Upper lobe of right lung (tissue), 1 donor: Measurements from ENCODE around the gene ZBTB1. TPM values are rescaled to one million over a fixed set of nuclear protein-coding genes. Genes with fewer than 3 reads are reported as not detected.
"Not testable (repeated sequence)": the region's sequence is repeated elsewhere in the genome, so short reads cannot be mapped to it uniquely, and the experiment has no call there.

Source experiments
- ATAC-seq: fragments of 200-7000 bp; cut with Tn5 transposase; one replicate; pipeline ENCODE4 v1.9.1; 2020; ENCODE audit warnings: mild to moderate bottlenecking, moderate library complexity
- DNase-seq: peaks from one replicate; pipeline ENCODE4 v3.0.0-alpha.2; 2020
- H3K27ac ChIP-seq: fragments of 200-600 bp; one replicate; pipeline ENCODE4 v1.8.0; 2022
- H3K27me3 ChIP-seq: fragments of 200-600 bp; one replicate; pipeline ENCODE4 v1.8.0; 2022; ENCODE audit warnings: mild to moderate bottlenecking
- H3K36me3 ChIP-seq: fragments of 200-600 bp; one replicate; pipeline ENCODE4 v1.8.0; 2022
- H3K4me1 ChIP-seq: fragments of 200-600 bp; one replicate; pipeline ENCODE4 v1.8.0; 2022
- H3K4me3 ChIP-seq: fragments of 200-600 bp; one replicate; pipeline ENCODE4 v1.8.0; 2022; ENCODE audit warnings: mild to moderate bottlenecking
- H3K9me3 ChIP-seq: fragments of 200-600 bp; one replicate; pipeline ENCODE4 v1.8.0; 2022
- CTCF ChIP-seq: fragments of 200-600 bp; IDR thresholded peaks from one replicate; pipeline ENCODE4 v1.8.0; 2022; ENCODE audit warnings: antibody characterized with exemption
- intact Hi-C: fragments of 100-400 bp; cut with DNase I; formaldehyde crosslinking; loops from one replicate; pipeline ENCODE4 v1.11.0; 2022
- total RNA-seq: library from RNA; stranded (reverse); fragmentation: NEBNext Ultra II Directional; extraction: Animal tissue kit (Norgen Biotek cat#: 25700); gene quantifications from one replicate; pipeline ENCODE4 v1.2.1, GENCODE V29; 2021
- donor health status: DM: no; HTN: yes; CAD: no; lungs with severe emphysema.

Gene ZBTB1
- total RNA-seq, 1 donor from 2014 or later, result 47.9 TPM

DNA sequence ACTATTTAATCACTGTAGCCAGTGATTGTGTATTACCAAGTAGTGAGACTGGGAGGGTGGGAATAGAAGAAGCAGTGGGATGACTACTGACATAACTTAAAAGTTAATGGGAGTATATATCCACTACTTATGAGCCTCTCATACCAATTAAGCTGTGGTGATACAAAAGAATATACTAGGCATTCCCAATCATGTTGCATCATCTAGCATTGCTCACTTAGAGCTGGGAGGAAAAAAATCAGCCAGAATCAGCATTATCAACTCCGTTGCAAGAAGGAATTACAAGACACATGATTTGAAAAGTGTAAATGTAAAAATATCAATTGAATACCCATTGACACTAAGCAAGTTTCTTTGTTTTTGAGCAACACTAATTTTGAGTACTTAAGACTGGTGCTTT lies 44.4 kb downstream of the ZBTB1 start:
- no peak overlapping the region for H3K4me3 ChIP-seq
- intact Hi-C loops, result no loop called here

GRCh38 chr14:64549791-64550620 lies 45.4 kb downstream of the ZBTB1 start, which contains the start of gene PPP1R36:
PPP1R36 (plus strand) TSS chr14:64549961; CDS start chr14:64549998, 37 bp downstream.
- Histone ChIP-seq H3K27me3 (no peaks in the 10 kb centered on the region), H3K4me3 (peak within 1 kb of the TSS; percentile 45), H3K9me3 (no peaks in the 10 kb centered on the region), H3K27ac (no peak within 1 kb of the TSS), H3K36me3 (no peaks in the 10 kb centered on the region), H3K4me1 (peaks cover 15% of the 10 kb centered on the region)
- ATAC-seq (peak; percentile 97), DNase-seq (peak; percentile 74)
- no peak for TF ChIP-seq CTCF
- intact Hi-C loops, result no loop called here

More for the DNA sequence above, 44.4 kb downstream of the ZBTB1 start:
- H3K4me1 ChIP-seq, result peaks cover 15% of the 10 kb centered on the region
- no peaks in the 10 kb centered on the region for H3K36me3 ChIP-seq
- no peaks in the 10 kb centered on the region for H3K9me3 ChIP-seq
- no peak for ATAC-seq
- no peak overlapping the region for H3K27ac ChIP-seq
- H3K27me3 ChIP-seq, result no peaks in the 10 kb centered on the region
- DNase-seq, result no peak
- no peak for TF ChIP-seq CTCF

- H3K9me3 ChIP-seq, result no peaks in the 10 kb centered on the region
- TF ChIP-seq CTCF, result no peak
- H3K27ac ChIP-seq, result no peak overlapping the region
- no peaks in the 10 kb centered on the region for H3K27me3 ChIP-seq
- no peaks in the 10 kb centered on the region for H3K36me3 ChIP-seq
- DNase-seq (no peak), ATAC-seq (no peak)
- H3K4me3 ChIP-seq, result no peak overlapping the region
- intact Hi-C loops, result no loop called here
- H3K4me1 ChIP-seq, result peaks cover 15% of the 10 kb centered on the region
These were observed 46.2 kb downstream of the ZBTB1 start for GRCh38 chr14:64550621-64551333.

DNA sequence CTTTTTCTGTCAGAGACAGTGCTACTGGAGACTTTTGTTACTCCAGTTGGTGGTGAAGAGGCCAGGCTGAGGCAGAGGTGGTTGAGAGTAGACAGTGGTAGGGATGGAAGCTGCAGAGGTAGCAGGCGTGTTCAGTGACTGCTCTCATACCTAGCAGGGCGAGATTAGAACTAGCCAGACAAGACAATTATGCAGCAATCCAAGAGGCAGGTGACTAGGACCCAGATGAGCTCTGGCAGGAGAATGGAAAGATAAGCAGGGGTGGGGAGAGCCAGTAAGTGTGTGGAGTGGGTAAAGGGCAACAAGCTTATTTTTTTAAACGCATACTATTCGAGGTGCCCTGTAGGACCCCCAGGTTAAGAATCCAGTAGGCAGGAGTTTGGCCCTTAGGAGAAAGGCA lies 50.0 kb downstream of the ZBTB1 start:
- TF ChIP-seq CTCF, result no peak
- H3K36me3 ChIP-seq, result no peaks in the 10 kb centered on the region
- DNase-seq (no peak), ATAC-seq (no peak)
- H3K9me3 ChIP-seq, result no peaks in the 10 kb centered on the region
- intact Hi-C loops, result no loop called here
- H3K4me3 ChIP-seq, result no peak overlapping the region
- peaks cover 8% of the 10 kb centered on the region for H3K4me1 ChIP-seq
- no peak overlapping the region for H3K27ac ChIP-seq
- no peaks in the 10 kb centered on the region for H3K27me3 ChIP-seq

- H3K4me1 ChIP-seq, result no peaks in the 10 kb centered on the region
- H3K4me3 ChIP-seq, result no peak overlapping the region
- peak; percentile 26 for ATAC-seq
- no peak for TF ChIP-seq CTCF
- H3K27ac ChIP-seq, result no peak overlapping the region
- H3K9me3 ChIP-seq, result no peaks in the 10 kb centered on the region
- no peak for DNase-seq
- H3K36me3 ChIP-seq, result no peaks in the 10 kb centered on the region
- no peaks in the 10 kb centered on the region for H3K27me3 ChIP-seq
- intact Hi-C loops, result no loop called here
These were observed 52.0 kb downstream of the ZBTB1 start for GRCh38 chr14:64556526-64556925.

DNA sequence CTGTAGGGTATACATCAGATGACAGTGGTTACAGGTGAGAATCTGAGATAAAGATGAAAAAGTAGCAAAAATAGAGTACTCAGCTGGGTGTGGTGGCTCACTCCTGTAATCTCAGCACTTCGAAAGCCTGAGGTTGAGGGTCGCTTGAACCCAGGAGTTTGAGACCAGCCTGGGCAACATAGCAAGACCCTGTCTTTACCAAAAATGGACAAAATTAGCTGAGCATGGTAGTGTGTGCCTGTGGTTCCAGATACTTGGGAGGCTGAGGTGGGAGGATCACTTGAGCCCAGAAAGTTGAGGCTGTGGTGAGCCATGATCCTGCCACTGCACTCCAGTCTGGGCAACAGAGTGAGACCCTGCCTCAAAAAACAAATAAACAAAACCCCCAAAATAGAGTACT lies 53.6 kb downstream of the ZBTB1 start:
- intact Hi-C loops, result not testable (repeated sequence)

More for the DNA sequence above, 53.6 kb downstream of the ZBTB1 start:
- H3K27me3 ChIP-seq, H3K4me1 ChIP-seq, DNase-seq, H3K36me3 ChIP-seq, ATAC-seq, H3K27ac ChIP-seq, H3K4me3 ChIP-seq, H3K9me3 ChIP-seq: not testable (repeated sequence)
